Stimulated activated CD4-positive, alpha-beta T cell treated with anti-CD3 and anti-CD28 coated beads, Interleukin-15, amount 100 ng/mL, for 48 hours (primary cell): ENCODE measurements around the gene MTMR11.
A peak's percentile ranks its signal among the peaks of the same experiment; 100 is the strongest.
"Not testable (repeated sequence)": the region's sequence is repeated elsewhere in the genome, so short reads cannot be mapped to it uniquely, and the experiment has no call there.

ENCODE experiments used
- DNase-seq, 2 donors: peaks; one replicate each; pipeline ENCODE4 v3.0.0-alpha.2; 2020; ENCODE audit warnings: low read depth in 2 of 2

Gene MTMR11

GRCh38 chr1:149896575-149896974 lies 40.1 kb downstream of the MTMR11 start:
- DNase-seq, result no peak

GRCh38 chr1:149888999-149889289 lies 47.7 kb downstream of the MTMR11 start:
- DNase-seq, result no peak

- DNase-seq, result peak; percentile 78
Observed at GRCh38 chr1:149888247-149888998, 48.3 kb downstream of the MTMR11 start.

GRCh38 chr1:149887456-149888246 lies 49.0 kb downstream of the MTMR11 start:
- DNase-seq, result peak; percentile 68 to 69

- not testable (repeated sequence) for DNase-seq
Observed at GRCh38 chr1:149887196-149887455, 49.6 kb downstream of the MTMR11 start.

- peak; percentile 72 to 77 for DNase-seq
Observed at GRCh38 chr1:149886396-149887195, 50.1 kb downstream of the MTMR11 start.

- DNase-seq, result not testable (repeated sequence)
Observed at GRCh38 chr1:149886121-149886395, 50.6 kb downstream of the MTMR11 start.

- DNase-seq, result peak; percentile 68 to 81
Observed at GRCh38 chr1:149885339-149886120, 51.1 kb downstream of the MTMR11 start.

GRCh38 chr1:149884433-149885338 lies 52.0 kb downstream of the MTMR11 start:
- peak; percentile 18 to 20 for DNase-seq

- DNase-seq, result no peak
Observed at GRCh38 chr1:149883598-149884247, 53.0 kb downstream of the MTMR11 start.

- no peak for DNase-seq
Observed at GRCh38 chr1:149881876-149882275, 54.8 kb downstream of the MTMR11 start.

- DNase-seq, result no peak
Observed at GRCh38 chr1:149879556-149879955, 57.1 kb downstream of the MTMR11 start.
